ENCODE measurements around the gene EEPD1.
"Not testable (repeated sequence)": the region's sequence is repeated elsewhere in the genome, so short reads cannot be mapped to it uniquely, and the experiment has no call there.

Gene EEPD1

DNA sequence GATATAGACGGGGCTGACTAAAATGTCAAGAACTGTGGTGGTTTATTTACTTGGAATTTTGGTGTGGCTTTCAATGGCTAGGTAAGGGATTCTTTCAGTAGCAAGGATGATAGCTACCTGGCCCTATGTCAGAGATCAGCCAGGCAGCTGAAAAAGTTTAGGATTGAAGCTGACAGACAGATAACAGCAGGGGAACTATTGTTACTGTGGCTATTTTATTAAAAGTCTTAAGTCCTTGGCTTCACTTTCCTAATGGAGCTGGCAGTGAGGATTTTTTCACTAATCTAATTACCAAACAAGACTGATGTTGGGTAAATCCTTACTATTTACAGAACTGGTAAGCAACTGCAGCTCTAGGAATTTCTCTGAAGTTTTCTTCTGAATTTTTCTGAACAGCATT, 164.2 kb downstream of the EEPD1 start:
- TF ChIP-seq, protein P1, sequence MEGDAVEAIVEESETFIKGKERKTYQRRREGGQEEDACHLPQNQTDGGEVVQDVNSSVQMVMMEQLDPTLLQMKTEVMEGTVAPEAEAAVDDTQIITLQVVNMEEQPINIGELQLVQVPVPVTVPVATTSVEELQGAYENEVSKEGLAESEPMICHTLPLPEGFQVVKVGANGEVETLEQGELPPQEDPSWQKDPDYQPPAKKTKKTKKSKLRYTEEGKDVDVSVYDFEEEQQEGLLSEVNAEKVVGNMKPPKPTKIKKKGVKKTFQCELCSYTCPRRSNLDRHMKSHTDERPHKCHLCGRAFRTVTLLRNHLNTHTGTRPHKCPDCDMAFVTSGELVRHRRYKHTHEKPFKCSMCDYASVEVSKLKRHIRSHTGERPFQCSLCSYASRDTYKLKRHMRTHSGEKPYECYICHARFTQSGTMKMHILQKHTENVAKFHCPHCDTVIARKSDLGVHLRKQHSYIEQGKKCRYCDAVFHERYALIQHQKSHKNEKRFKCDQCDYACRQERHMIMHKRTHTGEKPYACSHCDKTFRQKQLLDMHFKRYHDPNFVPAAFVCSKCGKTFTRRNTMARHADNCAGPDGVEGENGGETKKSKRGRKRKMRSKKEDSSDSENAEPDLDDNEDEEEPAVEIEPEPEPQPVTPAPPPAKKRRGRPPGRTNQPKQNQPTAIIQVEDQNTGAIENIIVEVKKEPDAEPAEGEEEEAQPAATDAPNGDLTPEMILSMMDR (IDR thresholded peaks at IDR 0.05; ENCODE audit: borderline replicate concordance, control extremely low read depth, extremely low read depth, insufficient read depth, missing control alignments) = no peak
- no peak for DNase-seq (ENCODE audit: low spot score)
- in situ Hi-C loops (cut with MboI; ENCODE audit: low sequenced_read_pairs, unreplicated experiment) = no loop called here

DNA sequence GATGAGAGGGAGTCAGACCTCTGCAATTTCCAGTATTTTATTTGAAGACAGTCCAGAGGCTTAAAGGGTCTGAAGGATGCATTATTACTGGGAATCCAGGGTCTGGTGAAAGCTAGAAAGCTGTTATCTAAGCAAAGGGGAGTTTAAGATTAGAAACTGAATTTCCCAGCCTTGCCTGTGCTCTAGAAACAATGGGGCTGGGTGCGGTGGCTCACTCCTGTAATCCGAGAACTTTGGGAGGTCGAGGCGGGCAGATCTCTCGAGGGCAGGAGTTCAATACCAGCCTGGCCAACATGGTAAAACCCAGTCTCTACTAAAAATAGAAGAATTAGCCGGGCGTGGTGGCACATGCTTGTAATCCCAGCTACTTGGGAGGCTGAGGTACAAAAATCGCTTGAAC, 165.1 kb downstream of the EEPD1 start:
- in situ Hi-C loops (cut with MboI; ENCODE audit: low sequenced_read_pairs, unreplicated experiment) = no loop called here
- TF ChIP-seq, protein P1 (IDR thresholded peaks at IDR 0.05; ENCODE audit: borderline replicate concordance, control extremely low read depth, extremely low read depth, insufficient read depth, missing control alignments) = no peak
- no peak for DNase-seq (ENCODE audit: low spot score)

DNA sequence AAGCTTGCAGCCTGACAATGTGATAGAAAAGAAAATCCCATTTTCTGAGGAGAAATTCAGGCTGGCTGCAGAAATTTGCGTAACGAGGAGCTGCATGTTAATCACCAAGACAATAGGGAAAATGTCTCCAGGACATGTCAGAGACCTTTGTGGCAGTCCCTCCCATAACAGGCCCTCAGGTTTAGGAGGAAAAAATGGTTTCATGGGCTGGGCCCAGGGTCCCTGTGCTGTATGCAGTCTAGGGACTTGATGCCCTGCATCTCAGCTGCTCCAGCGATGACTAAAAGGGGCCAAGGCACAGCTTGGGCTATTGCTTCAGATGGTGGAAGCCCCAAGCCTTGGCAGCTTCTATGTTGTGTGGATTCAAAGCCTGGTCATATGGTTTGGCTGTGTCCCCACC, 168.2 kb downstream of the EEPD1 start:
- DNase-seq (ENCODE audit: low spot score); in situ Hi-C loops (cut with MboI; ENCODE audit: low sequenced_read_pairs, unreplicated experiment): not testable (repeated sequence)

DNA sequence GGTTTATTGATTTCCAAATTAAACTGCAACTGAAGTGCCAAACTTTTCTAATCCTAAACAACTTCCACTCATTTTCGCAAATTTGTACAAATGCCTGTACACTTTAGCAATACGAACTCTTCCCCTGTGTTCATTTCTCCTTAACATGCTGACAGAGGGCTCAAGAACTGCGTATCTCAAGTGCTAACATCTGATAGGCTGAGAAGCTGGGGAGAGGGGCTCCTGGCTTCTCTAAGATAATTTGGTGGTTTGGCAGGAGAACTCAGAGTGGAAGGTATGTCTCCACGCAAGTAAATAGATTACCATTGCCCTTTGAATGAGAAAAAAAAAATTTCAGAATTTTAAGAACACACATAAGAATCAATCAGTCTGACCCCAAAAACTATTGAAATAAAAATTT, 183.3 kb downstream of the EEPD1 start:
- in situ Hi-C loops (cut with MboI; ENCODE audit: low sequenced_read_pairs, unreplicated experiment) = no loop called here
- no peak for DNase-seq (ENCODE audit: low spot score)
- TF ChIP-seq, protein P1 (IDR thresholded peaks at IDR 0.05; ENCODE audit: borderline replicate concordance, control extremely low read depth, extremely low read depth, insufficient read depth, missing control alignments) = no peak

DNA sequence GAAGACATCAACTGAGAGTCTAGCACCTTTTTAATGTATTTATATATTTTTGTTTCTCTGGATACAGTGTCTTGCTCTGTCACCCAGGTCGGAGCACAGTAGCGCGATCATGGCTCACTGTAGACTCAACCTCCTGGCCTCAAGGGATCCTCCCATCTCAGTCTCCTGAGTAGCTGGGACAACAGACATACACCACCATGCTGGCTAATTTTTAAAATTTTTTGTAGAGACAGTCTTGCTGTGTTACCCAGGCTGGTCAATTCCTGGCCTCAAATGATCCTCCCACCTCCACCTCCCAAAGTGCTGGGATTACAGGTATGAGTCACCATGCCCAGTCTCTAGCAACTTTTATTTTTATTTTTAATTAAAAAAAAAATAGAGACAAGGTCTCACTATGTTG, 185.2 kb downstream of the EEPD1 start:
- TF ChIP-seq, protein P1 (IDR thresholded peaks at IDR 0.05; ENCODE audit: borderline replicate concordance, control extremely low read depth, extremely low read depth, insufficient read depth, missing control alignments) = no peak
- in situ Hi-C loops (cut with MboI; ENCODE audit: low sequenced_read_pairs, unreplicated experiment) = no loop called here
- no peak for DNase-seq (ENCODE audit: low spot score)

DNA sequence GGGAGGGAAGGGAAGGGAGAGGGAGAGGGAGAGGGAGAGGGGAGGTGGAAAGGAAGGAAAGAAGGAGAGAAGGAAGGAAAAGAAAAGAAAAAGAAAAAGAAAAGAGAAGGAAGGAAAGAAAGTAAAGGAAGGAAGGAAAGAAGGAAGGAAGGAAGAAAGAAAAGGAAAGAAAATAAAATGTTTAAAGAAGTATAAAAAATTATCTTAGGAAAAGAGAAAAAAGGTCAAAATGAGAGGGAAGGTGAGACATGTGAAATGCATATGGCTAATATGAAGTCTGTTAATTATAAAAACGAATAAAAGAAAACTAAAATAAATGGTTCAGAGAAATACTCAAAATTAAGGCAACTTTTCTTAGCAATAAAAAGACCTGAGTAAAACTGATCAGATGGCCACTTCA, 190.5 kb downstream of the EEPD1 start:
- in situ Hi-C loops (cut with MboI; ENCODE audit: low sequenced_read_pairs, unreplicated experiment) = no loop called here
- TF ChIP-seq, protein P1 (IDR thresholded peaks at IDR 0.05; ENCODE audit: borderline replicate concordance, control extremely low read depth, extremely low read depth, insufficient read depth, missing control alignments) = no peak
- no peak for DNase-seq (ENCODE audit: low spot score)

DNA sequence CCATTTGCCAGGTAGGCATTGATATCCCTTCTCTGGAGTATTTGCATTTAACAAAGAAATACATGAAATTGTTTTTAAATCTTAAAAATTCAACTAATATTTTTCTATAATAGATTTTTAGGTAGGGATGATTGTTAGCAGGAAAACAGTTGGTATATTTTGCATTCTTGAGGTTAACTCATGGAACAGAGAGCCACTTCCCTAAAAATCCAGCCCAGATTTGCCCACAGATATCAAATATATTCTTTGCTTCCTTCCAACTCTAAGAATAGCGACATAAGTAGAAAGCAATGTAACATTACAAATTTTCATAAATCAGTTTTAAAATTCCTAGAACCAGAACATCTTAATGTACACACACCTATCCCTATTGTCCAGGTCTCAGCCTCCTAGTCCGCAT, 191.6 kb downstream of the EEPD1 start:
- no peak for DNase-seq (ENCODE audit: low spot score)
- in situ Hi-C loops (cut with MboI; ENCODE audit: low sequenced_read_pairs, unreplicated experiment) = no loop called here
- TF ChIP-seq, protein P1 (IDR thresholded peaks at IDR 0.05; ENCODE audit: borderline replicate concordance, control extremely low read depth, extremely low read depth, insufficient read depth, missing control alignments) = no peak

Data from GM13976 (cell line).